Neural cell (in vitro differentiated cells): ENCODE measurements around the gene GFM1.
A peak's percentile ranks its signal among the peaks of the same experiment; 100 is the strongest.

ENCODE experiments used
- POLR2AphosphoS5 ChIP-seq: IDR thresholded peaks from 2 replicates; pipeline ENCODE4 v1.6.1; 2012
- RAD21 ChIP-seq: fragments of 450-650 bp; conservative IDR thresholded peaks from 2 replicates; pipeline ENCODE4 v1.6.1; 2014; ENCODE audit warnings: antibody characterized with exemption, mild to moderate bottlenecking, moderate library complexity
- REST ChIP-seq: IDR thresholded peaks from 2 replicates; pipeline ENCODE4 v1.6.1; 2012; ENCODE audit warnings: borderline replicate concordance
- TF ChIP-seq, protein P1 (sequence below): fragments of 450-650 bp; IDR thresholded peaks from 2 replicates; pipeline ENCODE4 v1.5.1; 2014; ENCODE audit warnings: antibody characterized with exemption, mild to moderate bottlenecking, moderate library complexity; ENCODE audit not compliant: poor library complexity, severe bottlenecking

DNA sequence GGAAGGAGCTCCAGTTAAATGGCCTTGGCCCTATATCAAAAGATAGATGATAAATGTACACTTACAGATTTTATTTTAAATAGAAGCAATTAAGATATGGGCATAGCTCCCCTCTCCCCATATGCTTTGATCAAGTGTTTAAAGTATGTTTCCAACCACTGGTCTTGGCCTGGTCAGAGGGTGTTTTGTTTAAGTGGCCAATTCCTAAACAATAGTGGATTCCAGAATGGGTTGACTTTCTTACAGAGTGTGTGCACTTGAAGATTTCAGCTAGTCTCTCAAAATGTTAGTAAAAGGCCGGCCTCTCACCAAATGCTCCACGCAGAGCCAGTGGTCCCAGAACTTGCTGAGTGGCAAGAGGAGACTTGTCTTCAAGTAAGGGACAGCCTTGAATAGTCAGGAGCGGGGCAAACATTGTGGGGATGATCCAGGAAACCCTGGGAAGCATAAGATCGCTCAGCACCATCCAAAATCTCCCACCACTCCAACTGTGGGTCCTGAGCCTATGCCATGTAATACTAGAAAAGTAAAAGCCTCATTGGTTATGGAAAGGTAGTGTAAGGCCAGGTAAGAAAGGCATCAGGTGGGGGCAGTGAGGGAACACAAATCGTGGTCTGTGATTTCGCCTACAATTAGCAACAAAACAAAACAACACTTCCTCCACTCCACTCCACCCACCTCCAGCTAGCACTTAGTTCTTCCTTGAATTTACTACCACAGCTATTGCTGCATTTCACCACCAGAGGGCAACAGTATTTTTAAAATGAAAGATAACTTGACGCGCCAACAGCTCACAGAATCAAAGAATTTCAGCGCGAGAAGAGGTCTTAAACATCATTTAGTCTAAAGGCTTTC, 83.1 kb downstream of the GFM1 start:
- TF ChIP-seq, protein P1, sequence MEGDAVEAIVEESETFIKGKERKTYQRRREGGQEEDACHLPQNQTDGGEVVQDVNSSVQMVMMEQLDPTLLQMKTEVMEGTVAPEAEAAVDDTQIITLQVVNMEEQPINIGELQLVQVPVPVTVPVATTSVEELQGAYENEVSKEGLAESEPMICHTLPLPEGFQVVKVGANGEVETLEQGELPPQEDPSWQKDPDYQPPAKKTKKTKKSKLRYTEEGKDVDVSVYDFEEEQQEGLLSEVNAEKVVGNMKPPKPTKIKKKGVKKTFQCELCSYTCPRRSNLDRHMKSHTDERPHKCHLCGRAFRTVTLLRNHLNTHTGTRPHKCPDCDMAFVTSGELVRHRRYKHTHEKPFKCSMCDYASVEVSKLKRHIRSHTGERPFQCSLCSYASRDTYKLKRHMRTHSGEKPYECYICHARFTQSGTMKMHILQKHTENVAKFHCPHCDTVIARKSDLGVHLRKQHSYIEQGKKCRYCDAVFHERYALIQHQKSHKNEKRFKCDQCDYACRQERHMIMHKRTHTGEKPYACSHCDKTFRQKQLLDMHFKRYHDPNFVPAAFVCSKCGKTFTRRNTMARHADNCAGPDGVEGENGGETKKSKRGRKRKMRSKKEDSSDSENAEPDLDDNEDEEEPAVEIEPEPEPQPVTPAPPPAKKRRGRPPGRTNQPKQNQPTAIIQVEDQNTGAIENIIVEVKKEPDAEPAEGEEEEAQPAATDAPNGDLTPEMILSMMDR, result peak; percentile 82
- TF ChIP-seq POLR2AphosphoS5, result no peak
- no peak for TF ChIP-seq REST
- TF ChIP-seq RAD21, result peak; percentile 73
